ENCODE measurements around the gene SBNO2.
A peak's percentile ranks its signal among the peaks of the same experiment; 100 is the strongest.
"Not testable (repeated sequence)": the region's sequence is repeated elsewhere in the genome, so short reads cannot be mapped to it uniquely, and the experiment has no call there.

Gene SBNO2

GRCh38 chr19:1200614-1201013, 26.5 kb upstream of the SBNO2 start:
- H3K27me3 ChIP-seq (ENCODE audit: control insufficient read depth, insufficient read depth, low read length); H3K9ac ChIP-seq (ENCODE audit: low read length); H3K36me3 ChIP-seq (ENCODE audit: control insufficient read depth, insufficient read depth, low read length); H3K4me1 ChIP-seq (ENCODE audit: control insufficient read depth, insufficient read depth, low read length); H3K4me3 ChIP-seq (ENCODE audit: low read length); H3K27ac ChIP-seq (ENCODE audit: low read depth, low read length): not testable (repeated sequence)

GRCh38 chr19:1199531-1199930, 25.5 kb upstream of the SBNO2 start:
- Histone ChIP-seq H3K4me1 (ENCODE audit: control insufficient read depth, insufficient read depth, low read length) (no peaks in the 10 kb centered on the region), H3K4me3 (ENCODE audit: low read length) (no peak overlapping the region), H3K27me3 (ENCODE audit: control insufficient read depth, insufficient read depth, low read length) (no peaks in the 10 kb centered on the region), H3K9ac (ENCODE audit: low read length) (no peak overlapping the region), H3K36me3 (ENCODE audit: control insufficient read depth, insufficient read depth, low read length) (no peaks in the 10 kb centered on the region), H3K27ac (ENCODE audit: low read depth, low read length) (no peak overlapping the region)

GRCh38 chr19:1189419-1189818, 15.4 kb upstream of the SBNO2 start:
- Histone ChIP-seq H3K4me3 (ENCODE audit: low read length) (no peak overlapping the region), H3K36me3 (ENCODE audit: control insufficient read depth, insufficient read depth, low read length) (no peaks in the 10 kb centered on the region), H3K9ac (ENCODE audit: low read length) (no peak overlapping the region), H3K27me3 (ENCODE audit: control insufficient read depth, insufficient read depth, low read length) (no peaks in the 10 kb centered on the region), H3K27ac (ENCODE audit: low read depth, low read length) (no peak overlapping the region), H3K4me1 (ENCODE audit: control insufficient read depth, insufficient read depth, low read length) (no peaks in the 10 kb centered on the region)

- H3K9ac ChIP-seq (ENCODE audit: low read length) = no peak overlapping the region
- H3K27me3 ChIP-seq (ENCODE audit: control insufficient read depth, insufficient read depth, low read length) = no peaks in the 10 kb centered on the region
- H3K36me3 ChIP-seq (ENCODE audit: control insufficient read depth, insufficient read depth, low read length) = no peaks in the 10 kb centered on the region
- no peak overlapping the region for H3K4me3 ChIP-seq (ENCODE audit: low read length)
- no peaks in the 10 kb centered on the region for H3K4me1 ChIP-seq (ENCODE audit: control insufficient read depth, insufficient read depth, low read length)
- H3K27ac ChIP-seq (ENCODE audit: low read depth, low read length) = no peak overlapping the region
Observed at GRCh38 chr19:1183543-1184172, 9.6 kb upstream of the SBNO2 start.

- Histone ChIP-seq H3K4me1 (ENCODE audit: control insufficient read depth, insufficient read depth, low read length) (no peaks in the 10 kb centered on the region), H3K9ac (ENCODE audit: low read length) (no peak overlapping the region), H3K27me3 (ENCODE audit: control insufficient read depth, insufficient read depth, low read length) (no peaks in the 10 kb centered on the region), H3K4me3 (ENCODE audit: low read length) (no peak overlapping the region), H3K36me3 (ENCODE audit: control insufficient read depth, insufficient read depth, low read length) (no peaks in the 10 kb centered on the region), H3K27ac (ENCODE audit: low read depth, low read length) (no peak overlapping the region)
Observed at GRCh38 chr19:1182727-1183126, 8.7 kb upstream of the SBNO2 start.

- Histone ChIP-seq H3K27ac (ENCODE audit: low read depth, low read length) (no peak overlapping the region), H3K4me1 (ENCODE audit: control insufficient read depth, insufficient read depth, low read length) (no peaks in the 10 kb centered on the region), H3K4me3 (ENCODE audit: low read length) (no peak overlapping the region), H3K36me3 (ENCODE audit: control insufficient read depth, insufficient read depth, low read length) (no peaks in the 10 kb centered on the region), H3K27me3 (ENCODE audit: control insufficient read depth, insufficient read depth, low read length) (no peaks in the 10 kb centered on the region), H3K9ac (ENCODE audit: low read length) (no peak overlapping the region)
Observed at GRCh38 chr19:1182068-1182467, 8.0 kb upstream of the SBNO2 start.

GRCh38 chr19:1181606-1182005, 7.5 kb upstream of the SBNO2 start:
- no peak overlapping the region for H3K27ac ChIP-seq (ENCODE audit: low read depth, low read length)
- H3K9ac ChIP-seq (ENCODE audit: low read length) = no peak overlapping the region
- no peaks in the 10 kb centered on the region for H3K4me1 ChIP-seq (ENCODE audit: control insufficient read depth, insufficient read depth, low read length)
- no peaks in the 10 kb centered on the region for H3K27me3 ChIP-seq (ENCODE audit: control insufficient read depth, insufficient read depth, low read length)
- H3K4me3 ChIP-seq (ENCODE audit: low read length) = no peak overlapping the region
- no peaks in the 10 kb centered on the region for H3K36me3 ChIP-seq (ENCODE audit: control insufficient read depth, insufficient read depth, low read length)

GRCh38 chr19:1177322-1178114, 3.5 kb upstream of the SBNO2 start:
- no peaks in the 10 kb centered on the region for H3K36me3 ChIP-seq (ENCODE audit: control insufficient read depth, insufficient read depth, low read length)
- H3K27me3 ChIP-seq (ENCODE audit: control insufficient read depth, insufficient read depth, low read length) = no peaks in the 10 kb centered on the region
- H3K4me1 ChIP-seq (ENCODE audit: control insufficient read depth, insufficient read depth, low read length) = no peaks in the 10 kb centered on the region
- no peak overlapping the region for H3K4me3 ChIP-seq (ENCODE audit: low read length)
- no peak overlapping the region for H3K27ac ChIP-seq (ENCODE audit: low read depth, low read length)
- H3K9ac ChIP-seq (ENCODE audit: low read length) = no peak overlapping the region

- peak overlapping the region; percentile 86 for H3K27ac ChIP-seq (ENCODE audit: low read depth, low read length)
- H3K9ac ChIP-seq (ENCODE audit: low read length) = peak overlapping the region; percentile 42
- no peaks in the 10 kb centered on the region for H3K27me3 ChIP-seq (ENCODE audit: control insufficient read depth, insufficient read depth, low read length)
- peaks cover 30% of the 10 kb centered on the region for H3K4me1 ChIP-seq (ENCODE audit: control insufficient read depth, insufficient read depth, low read length)
- H3K4me3 ChIP-seq (ENCODE audit: low read length) = peak overlapping the region; percentile 76
- H3K36me3 ChIP-seq (ENCODE audit: control insufficient read depth, insufficient read depth, low read length) = peaks cover 4% of the 10 kb centered on the region
Observed at GRCh38 chr19:1173159-1173844, 766 bp downstream of the SBNO2 start.

- Histone ChIP-seq H3K4me1 (ENCODE audit: control insufficient read depth, insufficient read depth, low read length) (peaks cover 33% of the 10 kb centered on the region), H3K36me3 (ENCODE audit: control insufficient read depth, insufficient read depth, low read length) (peaks cover 4% of the 10 kb centered on the region), H3K27me3 (ENCODE audit: control insufficient read depth, insufficient read depth, low read length) (no peaks in the 10 kb centered on the region), H3K9ac (ENCODE audit: low read length) (peak overlapping the region; percentile 49), H3K4me3 (ENCODE audit: low read length) (peak overlapping the region; percentile 76), H3K27ac (ENCODE audit: low read depth, low read length) (peak overlapping the region; percentile 86)
Observed at GRCh38 chr19:1172353-1173158, 1.5 kb downstream of the SBNO2 start.

GRCh38 chr19:1171755-1172352, 2.2 kb downstream of the SBNO2 start:
- Histone ChIP-seq H3K36me3 (ENCODE audit: control insufficient read depth, insufficient read depth, low read length) (peaks cover 4% of the 10 kb centered on the region), H3K27me3 (ENCODE audit: control insufficient read depth, insufficient read depth, low read length) (no peaks in the 10 kb centered on the region), H3K9ac (ENCODE audit: low read length) (peak overlapping the region; percentile 49), H3K27ac (ENCODE audit: low read depth, low read length) (peak overlapping the region; percentile 86), H3K4me3 (ENCODE audit: low read length) (peak overlapping the region; percentile 76), H3K4me1 (ENCODE audit: control insufficient read depth, insufficient read depth, low read length) (peaks cover 33% of the 10 kb centered on the region)

Measured in rectal smooth muscle tissue (tissue), 1 donor.